Activated CD8-positive, alpha-beta memory T cell treated with anti-CD3 and anti-CD28 coated beads for 24 hours (primary cell): ENCODE measurements around the gene AMMECR1.
"Not testable (repeated sequence)": the region's sequence is repeated elsewhere in the genome, so short reads cannot be mapped to it uniquely, and the experiment has no call there.

Experiments used
- DNase-seq: peaks from one replicate; pipeline ENCODE4 v3.0.0-alpha.2; 2020

Gene AMMECR1

DNA sequence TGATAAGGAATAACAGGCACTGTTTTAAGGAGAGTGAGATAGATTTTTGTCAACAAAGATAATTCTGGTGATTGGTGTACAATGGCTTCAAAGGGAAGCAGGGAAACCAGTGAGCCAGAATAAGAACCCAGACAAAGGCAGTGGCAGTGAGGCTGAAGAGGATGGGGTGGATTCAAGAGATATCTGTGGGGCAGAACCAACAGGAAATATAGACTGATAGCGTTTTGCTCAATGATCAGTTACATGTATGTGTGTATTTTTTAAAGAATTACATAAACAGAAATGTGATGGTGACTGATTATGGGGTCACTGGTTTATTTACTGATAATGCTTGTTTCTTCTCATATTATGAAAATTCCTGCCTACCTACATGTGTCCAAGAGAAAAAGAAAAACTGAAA, 66.4 kb downstream of the AMMECR1 start:
- DNase-seq = no peak

DNA sequence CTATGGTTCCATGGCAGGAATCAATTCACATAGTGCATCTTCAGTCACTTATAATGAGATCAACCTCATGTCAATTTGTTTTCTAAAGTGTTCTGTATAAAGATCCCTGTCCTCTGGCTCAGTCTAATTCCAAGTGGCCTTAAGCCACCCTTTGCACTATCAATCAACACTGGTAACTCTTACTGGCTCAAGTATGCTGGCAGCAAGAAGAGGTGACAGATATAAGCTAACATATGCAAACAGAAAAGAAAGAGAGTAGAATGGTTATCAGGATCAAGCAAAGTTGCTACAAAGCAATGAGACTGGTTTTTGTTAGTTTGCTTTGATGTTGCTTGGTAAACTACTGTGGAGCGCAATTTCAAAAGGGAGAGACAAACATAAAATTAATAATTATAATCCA, 67.0 kb downstream of the AMMECR1 start:
- no peak for DNase-seq

DNA sequence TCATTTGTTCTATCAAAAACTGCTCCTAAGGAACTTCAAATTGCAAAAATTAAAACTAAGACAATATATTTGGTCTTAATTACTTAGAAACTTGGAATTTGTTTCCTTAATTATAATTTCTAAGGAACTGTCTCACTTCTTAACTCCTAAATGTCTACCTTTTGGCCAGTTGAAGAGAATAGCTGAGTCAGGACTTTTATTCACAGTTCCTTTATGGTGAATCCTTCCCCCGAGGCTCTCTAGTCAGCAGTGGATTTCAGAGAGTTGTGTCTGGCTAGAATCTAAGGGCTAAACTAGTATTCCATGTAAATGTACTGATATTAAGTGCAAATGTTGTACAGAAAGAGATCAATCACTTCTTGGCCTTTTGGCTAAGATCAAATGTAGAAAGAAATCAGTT, 69.3 kb downstream of the AMMECR1 start:
- DNase-seq = no peak

DNA sequence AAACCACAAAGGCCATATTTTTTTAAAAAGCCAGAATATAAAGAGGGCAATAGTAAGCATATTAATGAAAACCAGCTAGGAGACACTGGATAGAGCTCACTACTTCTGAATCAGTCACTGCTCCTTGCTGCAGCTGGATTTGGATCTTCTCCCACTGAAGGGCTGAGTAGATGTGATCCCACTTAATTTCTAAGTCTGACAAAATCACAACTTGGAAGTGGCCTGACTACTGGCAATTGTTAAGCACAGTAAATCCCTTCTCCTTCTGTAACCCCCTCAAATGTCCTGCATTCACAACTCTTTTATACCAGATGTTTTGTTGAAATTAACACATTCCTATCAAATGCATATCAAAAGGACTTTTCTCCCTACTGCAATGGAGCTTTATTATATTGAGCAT, 72.9 kb downstream of the AMMECR1 start:
- no peak for DNase-seq

- no peak for DNase-seq
Measured at GRCh38 chrX:110242371-110242770, 75.5 kb downstream of the AMMECR1 start.

DNA sequence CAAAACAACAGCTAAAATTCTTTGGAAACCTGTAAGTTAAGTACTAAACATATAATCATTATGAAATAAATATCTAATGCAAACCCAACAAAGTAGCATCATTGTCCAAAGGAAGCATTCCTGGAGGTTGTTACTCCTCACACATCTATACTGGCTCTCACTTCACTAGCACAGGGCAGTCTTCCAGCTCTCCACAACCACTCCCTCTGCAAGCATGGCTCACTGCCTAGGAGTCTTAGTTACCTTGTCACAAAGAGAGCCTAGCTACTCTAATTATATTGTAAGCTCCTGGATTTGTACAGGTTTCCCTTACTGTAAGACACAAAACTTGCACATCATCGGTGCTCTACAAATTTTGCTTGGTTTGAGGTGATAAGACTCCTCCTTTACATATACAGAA, 76.1 kb downstream of the AMMECR1 start:
- no peak for DNase-seq

DNA sequence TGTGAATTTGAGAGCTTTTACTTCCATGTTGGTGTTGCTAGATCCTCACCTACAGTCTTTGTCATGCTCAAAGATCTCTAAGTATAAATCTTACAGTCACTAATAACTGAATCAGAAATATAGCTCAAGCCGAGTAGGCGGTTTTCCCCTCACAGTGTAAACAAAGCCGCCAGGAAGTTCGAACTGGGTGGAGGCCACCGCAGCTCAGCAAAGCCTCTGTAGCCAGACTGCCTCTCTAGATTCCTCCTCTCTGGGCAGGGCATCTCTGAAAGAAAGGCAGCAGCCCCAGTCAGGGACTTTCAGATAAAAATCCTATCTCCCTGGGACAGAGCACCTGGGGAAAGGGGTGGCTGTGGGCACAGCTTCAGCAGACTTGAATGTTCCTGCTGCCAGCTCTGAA, 79.6 kb downstream of the AMMECR1 start:
- not testable (repeated sequence) for DNase-seq

GRCh38 chrX:110231485-110231884, 86.4 kb downstream of the AMMECR1 start:
- DNase-seq = not testable (repeated sequence)

DNA sequence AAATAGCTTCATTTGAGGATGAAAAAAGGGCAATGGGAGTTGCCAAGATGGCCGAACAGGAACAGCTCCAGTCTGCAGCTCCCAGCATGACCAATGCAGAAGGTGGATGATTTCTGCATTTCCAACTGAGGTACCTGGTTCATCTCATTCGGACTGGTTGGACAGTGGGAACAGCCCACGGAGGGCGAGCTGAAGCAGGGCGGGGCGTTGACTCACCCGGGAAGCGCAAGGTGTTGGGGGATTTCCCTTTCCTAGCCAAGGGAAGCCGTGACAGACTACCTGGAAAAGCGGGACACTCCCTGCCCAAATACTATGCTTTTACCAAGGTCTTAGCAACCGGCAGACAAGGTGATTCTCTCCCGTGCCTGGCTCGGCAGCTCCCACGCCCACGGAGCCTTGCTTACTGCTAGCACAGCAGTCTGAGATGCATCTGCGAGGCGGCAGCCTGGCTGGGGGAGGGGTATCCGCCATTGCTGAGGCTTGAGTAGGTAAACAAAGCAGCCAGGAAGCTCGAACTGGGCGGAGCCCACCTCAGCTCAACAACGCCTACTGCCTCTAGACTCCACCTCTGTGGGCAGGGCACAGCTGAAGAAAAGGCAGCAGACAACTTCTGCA, 88.3 kb downstream of the AMMECR1 start:
- peak; percentile 71 for DNase-seq

GRCh38 chrX:110228453-110228852, 89.4 kb downstream of the AMMECR1 start:
- DNase-seq = no peak

GRCh38 chrX:110226931-110227330, 91.0 kb downstream of the AMMECR1 start:
- no peak for DNase-seq

DNA sequence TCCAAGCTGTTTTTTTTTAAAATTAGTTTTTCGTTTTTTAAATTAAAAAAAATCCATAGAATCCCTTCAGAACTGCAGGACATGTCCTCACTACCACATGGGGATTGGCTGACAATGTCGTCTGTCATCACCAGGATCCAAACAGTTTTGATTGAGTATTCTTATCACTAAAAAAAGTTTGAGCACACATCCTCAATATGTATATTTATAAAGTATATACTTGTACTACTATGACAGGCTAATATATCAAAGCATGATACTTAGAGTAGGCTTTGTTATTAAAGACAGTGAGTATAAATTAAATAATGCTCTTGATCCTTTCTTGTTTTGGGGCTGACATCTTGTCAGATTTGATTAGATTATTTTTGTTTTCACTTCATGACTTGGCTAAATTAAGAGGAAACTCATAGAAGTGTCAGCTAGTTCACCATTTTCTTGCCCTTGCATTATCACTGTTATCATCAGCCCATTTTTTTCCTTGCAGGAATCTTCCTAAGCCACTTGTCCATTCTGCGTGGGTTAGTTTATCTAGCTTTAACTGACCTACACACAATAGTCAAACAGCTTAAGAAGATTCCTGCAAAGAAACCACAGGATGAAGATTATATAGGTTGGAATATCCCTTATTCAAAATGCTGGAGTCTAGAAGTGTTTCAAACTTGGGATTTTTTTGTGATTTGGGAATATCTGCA, 92.8 kb downstream of the AMMECR1 start:
- no peak for DNase-seq

DNA sequence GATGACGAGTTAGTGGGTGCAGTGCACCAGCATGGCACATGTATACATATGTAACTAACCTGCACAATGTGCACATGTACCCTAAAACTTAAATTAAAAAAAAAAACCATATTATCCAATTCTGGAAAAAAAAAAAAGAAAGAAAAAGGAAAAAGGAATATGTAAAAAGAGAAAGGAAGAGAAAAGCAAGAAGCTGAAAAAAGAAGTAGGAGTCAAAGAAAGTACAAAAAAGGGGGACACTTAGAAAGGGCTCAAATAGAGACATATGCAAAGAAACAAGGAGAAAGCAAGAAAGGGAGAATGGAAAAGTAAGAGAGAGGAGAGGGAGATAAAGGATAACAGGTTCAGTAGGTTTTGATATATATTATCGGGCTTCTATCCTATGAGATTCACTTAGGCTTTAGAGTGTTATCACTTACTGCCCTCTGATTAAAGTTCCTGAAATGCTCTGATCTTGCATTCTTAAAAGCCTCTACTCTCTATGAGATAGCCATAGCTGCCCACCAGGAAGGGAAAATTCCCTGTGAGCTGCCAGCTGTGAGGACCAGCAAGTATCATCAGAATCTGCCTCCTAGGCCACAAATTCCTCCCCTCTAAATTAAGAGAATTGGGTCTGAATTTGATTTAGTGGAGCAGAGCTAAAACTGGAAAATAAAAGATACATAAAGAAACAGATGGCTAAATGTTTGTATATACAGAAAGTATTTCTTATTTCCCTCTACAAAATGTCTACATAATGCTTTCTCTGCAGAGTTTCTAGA, 95.2 kb downstream of the AMMECR1 start:
- no peak for DNase-seq

GRCh38 chrX:110219920-110220319, 98.0 kb downstream of the AMMECR1 start:
- no peak for DNase-seq

- DNase-seq = no peak
Measured at GRCh38 chrX:110218591-110218990, 99.3 kb downstream of the AMMECR1 start.

DNA sequence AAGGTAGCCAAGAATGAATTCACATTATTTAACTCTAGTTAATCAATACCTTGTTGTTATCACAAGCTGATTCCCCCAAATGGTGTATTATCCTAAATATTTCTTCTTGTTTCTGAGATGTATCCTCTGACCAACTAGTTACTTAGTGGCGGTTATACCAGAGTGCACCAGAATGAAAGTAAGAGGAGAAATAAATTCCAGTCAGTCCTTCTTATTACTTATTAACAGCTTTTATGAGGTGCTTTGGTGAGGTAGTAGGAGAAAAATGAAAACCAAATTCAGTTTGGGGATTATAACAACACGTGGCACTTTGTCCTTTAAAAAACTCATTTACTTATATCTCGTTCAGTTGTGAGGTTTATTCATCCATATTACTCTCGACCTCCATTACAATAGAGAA, 101.9 kb downstream of the AMMECR1 start:
- no peak for DNase-seq

- no peak for DNase-seq
Measured at GRCh38 chrX:110215411-110215810, 102.5 kb downstream of the AMMECR1 start.

GRCh38 chrX:110214684-110215083, 103.2 kb downstream of the AMMECR1 start:
- no peak for DNase-seq

GRCh38 chrX:110213183-110213582, 104.7 kb downstream of the AMMECR1 start:
- no peak for DNase-seq

GRCh38 chrX:110212299-110212698, 105.6 kb downstream of the AMMECR1 start:
- DNase-seq = no peak

- DNase-seq = no peak
Measured at GRCh38 chrX:110211340-110211739, 106.5 kb downstream of the AMMECR1 start.

DNA sequence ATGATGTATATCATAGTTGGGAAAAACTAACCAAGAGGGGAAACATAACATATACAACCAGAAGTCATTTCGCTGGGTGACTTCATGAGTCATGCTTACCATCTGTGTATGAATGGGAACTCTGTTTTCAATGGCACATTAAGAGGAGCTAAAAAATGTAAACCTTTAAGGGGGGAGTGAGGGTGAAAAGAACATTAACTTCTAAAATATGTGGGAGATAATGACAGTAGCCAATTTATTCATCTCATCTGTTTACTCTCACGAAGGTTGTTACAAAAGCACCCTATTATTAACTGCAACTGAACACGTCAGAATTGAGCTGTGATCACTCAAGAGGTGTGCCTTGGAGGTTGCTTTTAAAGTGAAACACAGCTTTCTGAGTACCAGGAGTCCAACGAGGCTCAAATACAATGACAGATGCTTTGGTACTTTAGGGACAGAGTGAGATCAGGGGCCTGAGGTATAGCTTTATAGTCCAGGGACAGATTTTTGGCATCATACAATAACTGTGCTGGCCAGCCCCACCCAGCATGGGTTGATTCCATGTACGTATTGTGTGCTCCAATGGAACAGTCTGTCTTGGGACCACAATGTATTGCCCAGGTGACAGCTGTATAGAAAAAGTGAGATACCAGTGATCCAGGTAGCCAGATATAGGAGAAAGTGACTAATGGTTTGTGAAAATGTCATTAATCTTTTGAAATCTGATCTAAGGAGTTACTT, 107.3 kb downstream of the AMMECR1 start:
- DNase-seq = no peak

GRCh38 chrX:110208092-110208491, 109.8 kb downstream of the AMMECR1 start:
- no peak for DNase-seq

- DNase-seq = no peak
Measured at GRCh38 chrX:110204986-110205385, 112.9 kb downstream of the AMMECR1 start.
